PC-9 (cell line): ENCODE measurements around the gene LIN7C. TPM values are rescaled to one million over a fixed set of nuclear protein-coding genes. Genes with fewer than 3 reads are reported as not detected.

Source experiments
- BruUV-seq: library from RNA; stranded (reverse); fragments of 400-500 nt; replicated peaks from 2 replicates; lab custom pipeline; 2021; lab: Mats Ljungman, UMichigan
- CTCF ChIA-PET: fragments of 300-600 bp; sonication (Branson Sonifier 250); formaldehyde crosslinking; loops from one replicate; lab custom pipeline; 2022; ENCODE audit warnings: antibody characterized with exemption; lab: Charles Lee
- POLR2A ChIA-PET: fragments of 300-600 bp; sonication (Branson Sonifier 250); formaldehyde crosslinking; loops from one replicate; lab custom pipeline; 2022; ENCODE audit warnings: antibody characterized with exemption; ENCODE audit not compliant: unreplicated experiment; lab: Charles Lee
- DNase-seq, 2 experiments: peaks; one replicate each; pipeline versions ENCODE4 v3.0.0 to v3.0.0-alpha.2; 2015 to 2022; ENCODE audit warnings: mixed read lengths in 1 of 2
- H2AFZ ChIP-seq: fragments of 200-600 bp; sonication (generic); 2 replicates; pipeline ENCODE4 v1.8.1; 2017; ENCODE audit warnings: antibody characterized with exemption
- H3F3A ChIP-seq: fragments of 200-600 bp; sonication (generic); 2 replicates; pipeline ENCODE4 v1.8.1; 2017; ENCODE audit warnings: antibody characterized with exemption, mild to moderate bottlenecking, low read depth; ENCODE audit not compliant: insufficient read depth
- H3K27ac ChIP-seq: fragments of 200-600 bp; sonication (generic); 2 replicates; pipeline ENCODE4 v1.6.1; 2016; ENCODE audit warnings: mixed run types
- H3K27me3 ChIP-seq: fragments of 200-600 bp; sonication (generic); 2 replicates; pipeline ENCODE4 v1.6.1; 2016; ENCODE audit warnings: low read depth, mixed run types; ENCODE audit not compliant: insufficient read depth
- H3K36me3 ChIP-seq: fragments of 200-600 bp; sonication (generic); 2 replicates; pipeline ENCODE4 v1.6.1; 2016; ENCODE audit warnings: low read depth, mixed run types
- H3K4me1 ChIP-seq: fragments of 200-600 bp; sonication (generic); replicated peaks from 2 replicates; pipeline ENCODE4 v1.6.1; 2016; ENCODE audit warnings: mixed run types; ENCODE audit not compliant: insufficient read depth
- H3K4me2 ChIP-seq: fragments of 200-600 bp; sonication (generic); 2 replicates; pipeline ENCODE4 v1.6.1; 2017; ENCODE audit warnings: mixed run types
- H3K4me3 ChIP-seq: fragments of 200-600 bp; sonication (generic); 2 replicates; pipeline ENCODE4 v1.6.1; 2016; ENCODE audit warnings: mixed run types
- H3K79me2 ChIP-seq: fragments of 200-600 bp; sonication (generic); 2 replicates; pipeline ENCODE4 v1.6.1; 2017; ENCODE audit warnings: low read depth, mixed run types
- H3K9me2 ChIP-seq: fragments of 200-600 bp; sonication (generic); 2 replicates; pipeline ENCODE4 v1.8.1; 2017; ENCODE audit warnings: mild to moderate bottlenecking; ENCODE audit not compliant: insufficient read depth
- H3K9me3 ChIP-seq: fragments of 200-600 bp; sonication (generic); 2 replicates; pipeline ENCODE4 v1.8.1; 2016; ENCODE audit warnings: low read depth; ENCODE audit not compliant: insufficient read depth
- H4K20me1 ChIP-seq: fragments of 200-600 bp; sonication (generic); 2 replicates; pipeline ENCODE4 v1.8.1; 2017; ENCODE audit not compliant: insufficient read depth
- EZH2 ChIP-seq: fragments of 200-600 bp; sonication (generic); IDR thresholded peaks from 2 replicates; pipeline ENCODE4 v1.8.0; 2017; ENCODE audit warnings: antibody characterized with exemption, low read depth
- intact Hi-C: fragments of 100-400 bp; cut with micrococcal nuclease; formaldehyde crosslinking; loops from one replicate; pipeline ENCODE4 v1.10.0; 2022; ENCODE audit not compliant: unreplicated experiment
- total RNA-seq: library from RNA; stranded (reverse); gene quantifications from 2 replicates; pipeline ENCODE4 v1.2.3, GENCODE V29; 2021
- TF ChIP-seq, protein P1 (sequence below): fragments of 200-600 bp; sonication (generic); conservative IDR thresholded peaks from 2 replicates; pipeline ENCODE4 v1.6.1; 2017; ENCODE audit warnings: mixed run types, antibody characterized with exemption, mild to moderate bottlenecking, moderate library complexity

LIN7C gene
- total RNA-seq, 1 experiment from 2014 or later = 30.6 TPM

GRCh38 chr11:27504205-27504604 is 2.4 kb downstream of the LIN7C start:
- Histone ChIP-seq H4K20me1 (peaks cover 17% of the 10 kb centered on the region; the same call in 1 of the 2 replicates), H3K4me1 (peaks cover 8% of the 10 kb centered on the region), H3K27me3 (no peaks in the 10 kb centered on the region), H3K27ac (no peak overlapping the region), H3F3A (peaks cover 16% of the 10 kb centered on the region; the same call in 1 of the 2 replicates), H3K9me3 (no peaks in the 10 kb centered on the region), H3K4me2 (no peak overlapping the region), H3K79me2 (peaks cover 57% of the 10 kb centered on the region), H3K4me3 (no peak overlapping the region), H2AFZ (no peak overlapping the region), H3K36me3 (peaks cover 13% of the 10 kb centered on the region), H3K9me2 (no peaks in the 10 kb centered on the region)
- ChIA-PET CTCF (no interaction called here), POLR2A (no interaction called here)
- BruUV-seq = no TSS peak
- intact Hi-C loops = loop anchor here (10.0 kb wide), 1 partner anchor 1841 kb away; no protein-coding TSS in a partner anchor
- no peak for DNase-seq
- TF ChIP-seq, protein P1, sequence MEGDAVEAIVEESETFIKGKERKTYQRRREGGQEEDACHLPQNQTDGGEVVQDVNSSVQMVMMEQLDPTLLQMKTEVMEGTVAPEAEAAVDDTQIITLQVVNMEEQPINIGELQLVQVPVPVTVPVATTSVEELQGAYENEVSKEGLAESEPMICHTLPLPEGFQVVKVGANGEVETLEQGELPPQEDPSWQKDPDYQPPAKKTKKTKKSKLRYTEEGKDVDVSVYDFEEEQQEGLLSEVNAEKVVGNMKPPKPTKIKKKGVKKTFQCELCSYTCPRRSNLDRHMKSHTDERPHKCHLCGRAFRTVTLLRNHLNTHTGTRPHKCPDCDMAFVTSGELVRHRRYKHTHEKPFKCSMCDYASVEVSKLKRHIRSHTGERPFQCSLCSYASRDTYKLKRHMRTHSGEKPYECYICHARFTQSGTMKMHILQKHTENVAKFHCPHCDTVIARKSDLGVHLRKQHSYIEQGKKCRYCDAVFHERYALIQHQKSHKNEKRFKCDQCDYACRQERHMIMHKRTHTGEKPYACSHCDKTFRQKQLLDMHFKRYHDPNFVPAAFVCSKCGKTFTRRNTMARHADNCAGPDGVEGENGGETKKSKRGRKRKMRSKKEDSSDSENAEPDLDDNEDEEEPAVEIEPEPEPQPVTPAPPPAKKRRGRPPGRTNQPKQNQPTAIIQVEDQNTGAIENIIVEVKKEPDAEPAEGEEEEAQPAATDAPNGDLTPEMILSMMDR = no peak
- no peak for TF ChIP-seq EZH2

DNA sequence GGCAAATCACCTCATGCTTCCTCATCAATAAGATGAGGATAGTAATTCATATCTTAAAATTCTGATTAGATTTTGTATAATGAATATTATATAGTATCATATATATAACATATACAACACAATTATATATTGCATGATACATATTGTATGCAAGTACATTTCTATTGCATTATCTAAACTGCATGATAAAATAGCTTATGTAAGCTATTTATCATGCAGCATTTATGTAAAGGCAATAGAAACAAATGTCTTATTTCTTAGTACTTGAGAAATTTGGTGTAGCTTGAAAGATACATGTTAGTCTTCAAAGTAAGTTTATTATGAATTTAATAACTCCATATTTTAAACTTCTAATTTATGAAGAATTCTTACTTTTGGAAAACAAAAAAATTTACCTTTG is 5.5 kb downstream of the LIN7C start:
- intact Hi-C loops = loop anchor here (10.0 kb wide), 1 partner anchor 1844 kb away; no protein-coding TSS in a partner anchor
- H3K4me2 ChIP-seq = no peak overlapping the region
- no peaks in the 10 kb centered on the region for H3K27me3 ChIP-seq
- DNase-seq = no peak
- peaks cover 21% of the 10 kb centered on the region for H3F3A ChIP-seq
- no TSS peak for BruUV-seq
- ChIA-PET CTCF (no interaction called here), POLR2A (no interaction called here)
- peaks cover 50% of the 10 kb centered on the region for H3K79me2 ChIP-seq
- peaks cover 38% of the 10 kb centered on the region for H3K36me3 ChIP-seq
- no peak overlapping the region for H3K27ac ChIP-seq
- TF ChIP-seq, protein P1 = no peak
- TF ChIP-seq EZH2 = no peak
- H3K4me1 ChIP-seq = peaks cover 8% of the 10 kb centered on the region
- H2AFZ ChIP-seq = no peak overlapping the region
- no peaks in the 10 kb centered on the region for H3K9me2 ChIP-seq
- H3K4me3 ChIP-seq = no peak overlapping the region
- H3K9me3 ChIP-seq = no peaks in the 10 kb centered on the region
- H4K20me1 ChIP-seq = peaks cover 35% of the 10 kb centered on the region

GRCh38 chr11:27497911-27498310 is 8.7 kb downstream of the LIN7C start:
- Histone ChIP-seq H3K4me2 (no peak overlapping the region), H3F3A (peaks cover 21% of the 10 kb centered on the region), H3K4me1 (no peaks in the 10 kb centered on the region), H3K4me3 (no peak overlapping the region), H4K20me1 (peaks cover 35% of the 10 kb centered on the region), H3K9me2 (no peaks in the 10 kb centered on the region), H3K9me3 (no peaks in the 10 kb centered on the region), H3K79me2 (peaks cover 19% of the 10 kb centered on the region), H3K27ac (no peak overlapping the region), H3K36me3 (peaks cover 38% of the 10 kb centered on the region), H2AFZ (no peak overlapping the region), H3K27me3 (no peaks in the 10 kb centered on the region)
- no peak for DNase-seq
- POLR2A ChIA-PET = interaction anchor here (0.5 kb wide), 1 partner anchor 12 kb away, joined by 3 read pairs; no protein-coding TSS in a partner anchor
- BruUV-seq = no TSS peak
- TF ChIP-seq, protein P1 = no peak
- TF ChIP-seq EZH2 = no peak
- intact Hi-C loops = no loop called here
- CTCF ChIA-PET = interaction anchor here (0.6 kb wide), 1 partner anchor 269 kb away, joined by 5 read pairs; no protein-coding TSS in a partner anchor
